ENCODE data around the gene WDR91.
"Not testable (repeated sequence)": the region's sequence is repeated elsewhere in the genome, so short reads cannot be mapped to it uniquely, and the experiment has no call there.

DNA sequence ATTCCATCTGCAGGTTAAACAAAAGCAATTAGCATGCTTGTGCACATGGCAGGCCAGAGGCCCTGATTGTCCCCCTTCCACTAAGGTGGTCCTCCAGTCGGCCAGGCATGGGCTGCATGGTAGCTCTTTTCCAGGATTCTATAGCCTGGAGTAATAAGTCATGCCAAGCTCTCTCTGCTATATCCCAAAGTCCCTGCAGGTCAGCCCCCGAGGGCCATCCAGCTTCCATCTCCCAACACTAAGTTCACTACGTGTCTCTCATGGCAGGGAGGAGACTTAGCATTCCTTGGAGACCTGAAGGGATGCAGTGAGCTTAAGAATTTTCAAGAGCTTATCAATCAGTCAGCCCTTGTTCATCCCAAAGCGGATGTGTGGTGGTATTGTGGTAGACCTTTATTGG lies 37.4 kb downstream of the WDR91 start:
- TF ChIP-seq FOXK2 (IDR thresholded peaks at IDR 0.05); SP1 (IDR thresholded peaks at IDR 0.05); FOXA1 (IDR thresholded peaks at IDR 0.05); LEF1 (IDR thresholded peaks at IDR 0.05; ENCODE audit: borderline replicate concordance); L3MBTL2 (conservative IDR thresholded peaks at IDR 0.05); FOXM1 (IDR thresholded peaks at IDR 0.05; ENCODE audit: borderline replicate concordance); ZNF384 (IDR thresholded peaks at IDR 0.05): not testable (repeated sequence)
